Left lung (tissue), 10 donors: ENCODE results near the gene FNDC10. TPM values are rescaled to one million over a fixed set of nuclear protein-coding genes. Genes with fewer than 3 reads are reported as not detected.

ENCODE experiments used
- ATAC-seq: fragments of 200-7000 bp; cut with Tn5 transposase; one replicate; pipeline ENCODE4 v1.9.1; 2020; ENCODE audit warnings: moderate library complexity
- DNase-seq, 4 donors: peaks; one replicate each; pipeline ENCODE4 v3.0.0-alpha.2; 2013 to 2020
- H3K27ac ChIP-seq, 2 donors: fragments of 200-600 bp; sonication (generic) in 1 of 2; one replicate each; pipeline versions ENCODE4 v1.5.0 to v1.8.0; 2020 to 2021
- H3K27me3 ChIP-seq, 2 donors: fragments of 200-600 bp; sonication (generic) in 1 of 2; one replicate each; pipeline versions ENCODE4 v1.5.0 to v1.8.0; 2020 to 2021
- H3K36me3 ChIP-seq, 2 donors: fragments of 200-600 bp; sonication (generic) in 1 of 2; one replicate each; pipeline versions ENCODE4 v1.5.0 to v1.8.0; 2020 to 2021
- H3K4me1 ChIP-seq, 2 donors: fragments of 200-600 bp; one replicate each; pipeline ENCODE4 v1.8.0; 2021
- H3K4me3 ChIP-seq, 2 donors: fragments of 200-600 bp; sonication (generic) in 1 of 2; one replicate each; pipeline versions ENCODE4 v1.5.0 to v1.8.0; 2020 to 2021; ENCODE audit warnings: mild to moderate bottlenecking in 1 of 2
- H3K9me3 ChIP-seq, 2 donors: fragments of 200-600 bp; sonication (generic) in 1 of 2; one replicate each; pipeline versions ENCODE4 v1.5.0 to v1.8.0; 2020 to 2021
- CTCF ChIP-seq, 2 donors: fragments of 200-600 bp; sonication (generic) in 1 of 2; IDR thresholded peaks; one replicate each; pipeline versions ENCODE4 v1.5.0 to v1.8.0; 2021; ENCODE audit warnings: antibody characterized with exemption in 2 of 2
- intact Hi-C, 2 donors: fragments of 100-400 bp; cut with DNase I; formaldehyde crosslinking; loops; one replicate each; pipeline versions ENCODE4 v1.11.2 to v1.14.2; 2022
- polyA plus RNA-seq, 6 donors: library from polyadenylated mRNA; unstranded; fragments of 120-200 nt; gene quantifications; one replicate each; pipeline ENCODE4 v1.2.1, GENCODE V29; 2013; ENCODE audit not compliant: insufficient read length in 6 of 6
- total RNA-seq, 2 donors: library from RNA; stranded (reverse); fragmentation: NEBNext Ultra II Directional; extraction: Animal tissue kit (Norgen Biotek cat#: 25700); gene quantifications; one replicate each; pipeline ENCODE4 v1.2.1, GENCODE V29; 2021
- donor health status: DM: no; HTN: yes; CAD: no.
- donor health status: DM: no; HTN: no; CAD: no.

Gene FNDC10
- total and polyA plus RNA-seq, 8 donors, result 1.2 to 12.2 (median 2.3) TPM

- no peak for TF ChIP-seq CTCF (IDR thresholded peaks at IDR 0.05)
- H3K27ac ChIP-seq, result no peak overlapping the region
- ATAC-seq, result no peak
- H3K27me3 ChIP-seq, result no peaks in the 10 kb centered on the region
- no peak overlapping the region for H3K4me3 ChIP-seq
- peaks cover 7 to 80% of the 10 kb centered on the region in 2 donors for H3K36me3 ChIP-seq
- peaks cover 0 to 24% of the 10 kb centered on the region in 2 donors for H3K4me1 ChIP-seq
- H3K9me3 ChIP-seq, result no peaks in the 10 kb centered on the region
- no peak for DNase-seq
- intact Hi-C loops, result no loop called here
Observed at GRCh38 chr1:1563688-1564087, 36.2 kb downstream of the FNDC10 start.

GRCh38 chr1:1562556-1563195 lies 37.3 kb downstream of the FNDC10 start:
- Histone ChIP-seq H3K27ac (peak overlapping the region; percentile 19 to 45), H3K4me3 (no peak overlapping the region), H3K4me1 (peaks cover 0 to 14% of the 10 kb centered on the region in 2 donors), H3K36me3 (peaks cover 7 to 73% of the 10 kb centered on the region in 2 donors), H3K9me3 (no peaks in the 10 kb centered on the region), H3K27me3 (no peaks in the 10 kb centered on the region)
- ATAC-seq (no peak), DNase-seq (no peak)
- TF ChIP-seq CTCF (IDR thresholded peaks at IDR 0.05), result no peak
- intact Hi-C loops, result no loop called here

GRCh38 chr1:1561801-1562470 lies 38.0 kb downstream of the FNDC10 start:
- Histone ChIP-seq H3K9me3 (no peaks in the 10 kb centered on the region), H3K36me3 (peaks cover 7 to 72% of the 10 kb centered on the region in 2 donors), H3K27ac (peak overlapping the region; percentile 39 to 45), H3K4me3 (no peak overlapping the region), H3K27me3 (no peaks in the 10 kb centered on the region), H3K4me1 (peaks cover 0 to 13% of the 10 kb centered on the region in 2 donors)
- intact Hi-C loops, result no loop called here
- no peak for TF ChIP-seq CTCF (IDR thresholded peaks at IDR 0.05)
- DNase-seq, result no peak
- ATAC-seq, result no peak

GRCh38 chr1:1560178-1560577 lies 39.8 kb downstream of the FNDC10 start:
- peaks cover 7 to 62% of the 10 kb centered on the region in 2 donors for H3K36me3 ChIP-seq

More at GRCh38 chr1:1560178-1560577, 39.8 kb downstream of the FNDC10 start:
- H3K4me1 ChIP-seq, result peaks cover 0 to 6% of the 10 kb centered on the region in 2 donors
- H3K9me3 ChIP-seq, result no peaks in the 10 kb centered on the region
- TF ChIP-seq CTCF (IDR thresholded peaks at IDR 0.05), result no peak
- H3K4me3 ChIP-seq, result no peak overlapping the region
- H3K27ac ChIP-seq, result no peak overlapping the region
- no peak for DNase-seq
- no peaks in the 10 kb centered on the region for H3K27me3 ChIP-seq
- no peak for ATAC-seq
- intact Hi-C loops, result no loop called here
